ENCODE results near the gene C1QTNF4. TPM values are rescaled to one million over a fixed set of nuclear protein-coding genes. Genes with fewer than 3 reads are reported as not detected.

C1QTNF4 gene
- total RNA-seq, 1 experiment from 2014 or later, result 5.7 TPM

DNA sequence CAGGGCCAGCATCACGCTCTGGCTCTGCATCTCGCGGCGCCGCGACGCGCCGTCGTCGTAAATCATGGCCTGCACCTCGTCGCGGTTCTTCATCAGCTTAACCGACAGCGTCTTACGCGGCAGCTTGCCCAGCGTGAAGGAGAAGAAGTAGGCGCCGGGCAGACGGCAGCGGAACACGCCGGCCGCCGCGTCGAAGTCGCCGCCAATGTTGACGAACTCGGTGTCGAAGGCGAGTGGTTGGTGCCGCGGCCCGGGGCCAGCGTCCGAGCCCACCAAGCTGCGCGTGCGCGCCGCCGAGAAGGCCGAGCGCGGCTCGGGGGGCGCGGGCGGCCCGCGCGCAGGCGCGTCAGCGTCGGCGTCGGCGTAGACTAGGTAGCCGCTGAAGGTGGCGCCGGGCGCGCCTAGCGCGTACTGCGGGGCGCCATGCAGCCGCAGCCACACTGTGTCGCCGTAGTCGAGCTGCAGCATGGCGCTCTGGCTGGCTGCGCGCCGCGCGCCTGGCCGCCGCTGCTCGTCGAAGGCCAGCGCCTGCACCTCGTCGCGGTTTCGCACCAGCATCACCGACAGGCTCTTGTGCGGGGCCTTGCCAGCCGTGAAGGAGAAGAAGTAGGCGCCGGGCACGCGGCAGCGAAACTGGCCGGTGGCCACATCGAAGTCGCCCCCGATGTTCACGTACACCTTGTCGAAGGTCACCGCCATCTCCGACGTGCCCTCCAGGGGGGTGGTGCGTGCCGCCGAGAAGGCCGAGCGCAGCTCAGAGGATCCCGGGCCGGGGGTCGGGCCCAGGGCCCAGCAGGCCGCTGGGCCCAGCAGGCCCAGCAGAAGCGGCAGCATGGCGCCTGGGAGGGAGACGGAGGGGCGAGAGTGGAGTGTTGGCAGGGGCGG lies 4.0 kb downstream of the C1QTNF4 start:
- Histone ChIP-seq H3K4ac (ENCODE audit: low read depth, low read length) (no peak overlapping the region), H2BK12ac (ENCODE audit: insufficient read length, low read depth, low read length) (no peak overlapping the region), H4K5ac (ENCODE audit: insufficient read length, low read depth, low read length) (no peak overlapping the region), H4K91ac (ENCODE audit: insufficient read length, low read depth, low read length) (no peak overlapping the region), H3K56ac (ENCODE audit: insufficient read length, low read depth, low read length) (no peak overlapping the region), H3K18ac (ENCODE audit: insufficient read length, low read depth, low read length) (no peak overlapping the region), H4K8ac (replicated peaks; ENCODE audit: insufficient read length, low read depth, low read length) (no peak overlapping the region), H3K79me2 (ENCODE audit: insufficient read depth, low read length) (no peaks in the 10 kb centered on the region), H3K23ac (ENCODE audit: insufficient read length, low read depth, low read length) (no peak overlapping the region), H3K14ac (ENCODE audit: insufficient read depth, low read length) (no peak overlapping the region), H3K79me1 (ENCODE audit: insufficient read depth, low read depth, low read length, poor library complexity, severe bottlenecking) (no peaks in the 10 kb centered on the region), H3K4me1 (ENCODE audit: insufficient read depth, low read length) (no peaks in the 10 kb centered on the region), H4K20me1 (ENCODE audit: control insufficient read depth, insufficient read depth, insufficient read length) (no peaks in the 10 kb centered on the region), H2BK5ac (ENCODE audit: insufficient read length, low read length) (no peak overlapping the region), H3T11ph (ENCODE audit: low read length) (no peak overlapping the region), H3K4me2 (ENCODE audit: insufficient read depth, insufficient read length, low read length) (no peak overlapping the region), H3K9me3 (ENCODE audit: control insufficient read depth, low read depth, low read length) (no peaks in the 10 kb centered on the region), H2AFZ (ENCODE audit: low read length) (no peak overlapping the region), H2AK5ac (ENCODE audit: insufficient read length, low read length) (no peak overlapping the region), H3K9ac (ENCODE audit: extremely low read depth, insufficient read length, low read length) (no peak overlapping the region), H3K27me3 (ENCODE audit: insufficient read depth, low read length) (peaks cover 10% of the 10 kb centered on the region; the same call in 1 of the 2 replicates), H2BK15ac (ENCODE audit: low read depth, low read length) (no peak overlapping the region), H2BK20ac (ENCODE audit: low read depth, low read length, poor library complexity, severe bottlenecking) (no peak overlapping the region), H3K27ac (ENCODE audit: insufficient read length, low read depth, low read length) (no peak overlapping the region), H2BK120ac (ENCODE audit: low read depth, low read length, poor library complexity, severe bottlenecking) (no peak overlapping the region), H3K23me2 (ENCODE audit: insufficient read length, low read depth, low read length, poor library complexity, severe bottlenecking) (peaks cover 13% of the 10 kb centered on the region)
- Mint-ChIP-seq H3K4me1 (peaks cover 14 to 22% of the 10 kb centered on the region in 2 experiments), H3K9me3 (no peaks in the 10 kb centered on the region; a peak in 1 of 5 replicates), H3K27ac (no peak overlapping the region), H3K36me3 (ENCODE audit: insufficient read depth in 1 of 3, low read depth in 3 of 3) (peaks cover 0 to 1% (median 0%) of the 10 kb centered on the region in 3 experiments; a peak in 2 of 7 replicates), H3K4me3 (no peak overlapping the region), H3K27me3 (ENCODE audit: low read depth) (peaks cover 33% of the 10 kb centered on the region)
- TF ChIP-seq, protein P1, sequence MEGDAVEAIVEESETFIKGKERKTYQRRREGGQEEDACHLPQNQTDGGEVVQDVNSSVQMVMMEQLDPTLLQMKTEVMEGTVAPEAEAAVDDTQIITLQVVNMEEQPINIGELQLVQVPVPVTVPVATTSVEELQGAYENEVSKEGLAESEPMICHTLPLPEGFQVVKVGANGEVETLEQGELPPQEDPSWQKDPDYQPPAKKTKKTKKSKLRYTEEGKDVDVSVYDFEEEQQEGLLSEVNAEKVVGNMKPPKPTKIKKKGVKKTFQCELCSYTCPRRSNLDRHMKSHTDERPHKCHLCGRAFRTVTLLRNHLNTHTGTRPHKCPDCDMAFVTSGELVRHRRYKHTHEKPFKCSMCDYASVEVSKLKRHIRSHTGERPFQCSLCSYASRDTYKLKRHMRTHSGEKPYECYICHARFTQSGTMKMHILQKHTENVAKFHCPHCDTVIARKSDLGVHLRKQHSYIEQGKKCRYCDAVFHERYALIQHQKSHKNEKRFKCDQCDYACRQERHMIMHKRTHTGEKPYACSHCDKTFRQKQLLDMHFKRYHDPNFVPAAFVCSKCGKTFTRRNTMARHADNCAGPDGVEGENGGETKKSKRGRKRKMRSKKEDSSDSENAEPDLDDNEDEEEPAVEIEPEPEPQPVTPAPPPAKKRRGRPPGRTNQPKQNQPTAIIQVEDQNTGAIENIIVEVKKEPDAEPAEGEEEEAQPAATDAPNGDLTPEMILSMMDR (conservative IDR thresholded peaks at IDR 0.05), result no peak
- WGBS (ENCODE audit: extremely low coverage, insufficient read length, low lambda C conversion rate), result no CpG with 5 or more reads among the region's 122 CpGs
- peak; percentile 52 for DNase-seq

All from H9 (cell line).